Cardiac muscle cell (in vitro differentiated cells and primary cell): ENCODE measurements around the gene NOCT. TPM values are rescaled to one million over a fixed set of nuclear protein-coding genes. Genes with fewer than 3 reads are reported as not detected.

Experiments
- DNase-seq, 2 donors: peaks; one replicate each; pipeline versions ENCODE4 v3.0.0 to v3.0.0-alpha.2; 2010 to 2017; ENCODE audit warnings: low read depth in 1 of 2, low spot score in 1 of 2
- H3K27ac ChIP-seq: fragments of 200-600 bp; sonication (generic); 2 replicates; pipeline ENCODE4 v1.5.1; 2016
- H3K27me3 ChIP-seq: fragments of 200-600 bp; sonication (generic); 2 replicates; pipeline ENCODE4 v1.6.0; 2016; ENCODE audit warnings: control low read depth
- H3K36me3 ChIP-seq: fragments of 200-600 bp; sonication (generic); 2 replicates; pipeline ENCODE4 v1.5.1; 2016; ENCODE audit warnings: control low read depth
- H3K4me1 ChIP-seq: fragments of 200-600 bp; sonication (generic); 2 replicates; pipeline ENCODE4 v1.8.1; 2017; ENCODE audit warnings: low read depth, mild to moderate bottlenecking, mixed run types
- H3K4me3 ChIP-seq: fragments of 200-600 bp; sonication (generic); 2 replicates; pipeline ENCODE4 v1.5.1; 2016; ENCODE audit warnings: mild to moderate bottlenecking
- H3K9me3 ChIP-seq: fragments of 200-600 bp; sonication (generic); 2 replicates; pipeline ENCODE4 v1.5.1; 2017; ENCODE audit warnings: low read depth, mild to moderate bottlenecking, control low read depth
- CTCF ChIP-seq: IDR thresholded peaks from 2 replicates; pipeline ENCODE4 v1.5.1; 2012; ENCODE audit warnings: low read depth, mild to moderate bottlenecking, low read length
- polyA plus RNA-seq: library from polyadenylated mRNA; unstranded; fragments of >200 nt; fragmentation: Nextera tagmentation; extraction: Ambion mirVana; gene quantifications from 2 replicates; pipeline ENCODE4 v1.2.1, GENCODE V29; 2016
- total RNA-seq: library from RNA; depleted of rRNA; stranded (reverse); fragments of >200 nt; gene quantifications from 2 replicates; pipeline ENCODE4 v1.2.3, GENCODE V29; 2016

NOCT gene
- total and polyA plus RNA-seq, 2 experiments from 2014 or later = 2.5 to 11.1 TPM

- peaks cover 5% of the 10 kb centered on the region for H3K4me1 ChIP-seq
- H3K27ac ChIP-seq = no peak overlapping the region
- H3K36me3 ChIP-seq = no peaks in the 10 kb centered on the region
- no peaks in the 10 kb centered on the region for H3K9me3 ChIP-seq
- no peak for TF ChIP-seq CTCF
- no peak for DNase-seq
- H3K27me3 ChIP-seq = no peaks in the 10 kb centered on the region
- no peak overlapping the region for H3K4me3 ChIP-seq
Measured at GRCh38 chr4:138977524-138977923, 38.1 kb upstream of the NOCT start.

GRCh38 chr4:138978028-138978585, 37.5 kb upstream of the NOCT start:
- TF ChIP-seq CTCF = no peak
- Histone ChIP-seq H3K36me3 (no peaks in the 10 kb centered on the region), H3K4me3 (no peak overlapping the region), H3K9me3 (no peaks in the 10 kb centered on the region), H3K4me1 (peaks cover 5% of the 10 kb centered on the region), H3K27ac (no peak overlapping the region), H3K27me3 (no peaks in the 10 kb centered on the region)
- DNase-seq = no peak

- Histone ChIP-seq H3K27me3 (no peaks in the 10 kb centered on the region), H3K27ac (no peak overlapping the region), H3K36me3 (no peaks in the 10 kb centered on the region), H3K9me3 (no peaks in the 10 kb centered on the region), H3K4me3 (no peak overlapping the region), H3K4me1 (peaks cover 4% of the 10 kb centered on the region)
- TF ChIP-seq CTCF = no peak
- DNase-seq = no peak
Measured at GRCh38 chr4:138978600-138978999, 37.0 kb upstream of the NOCT start.

GRCh38 chr4:138979742-138980141, 35.8 kb upstream of the NOCT start:
- no peak for TF ChIP-seq CTCF
- Histone ChIP-seq H3K9me3 (no peaks in the 10 kb centered on the region), H3K27ac (no peak overlapping the region), H3K4me3 (no peak overlapping the region), H3K4me1 (no peaks in the 10 kb centered on the region), H3K36me3 (no peaks in the 10 kb centered on the region), H3K27me3 (no peaks in the 10 kb centered on the region)
- no peak for DNase-seq

- Histone ChIP-seq H3K4me3 (no peak overlapping the region), H3K27me3 (no peaks in the 10 kb centered on the region), H3K27ac (no peak overlapping the region), H3K4me1 (no peaks in the 10 kb centered on the region), H3K36me3 (no peaks in the 10 kb centered on the region), H3K9me3 (no peaks in the 10 kb centered on the region)
- peak; percentile 48 for TF ChIP-seq CTCF
- DNase-seq = peak in 1 of 2 donors; percentile 93
Measured at GRCh38 chr4:138981930-138982390, 33.6 kb upstream of the NOCT start.
